H9 (cell line): ENCODE data around the gene FAIM2. TPM values are rescaled to one million over a fixed set of nuclear protein-coding genes. Genes with fewer than 3 reads are reported as not detected.

Experiments
- DNase-seq: peaks from one replicate; pipeline ENCODE4 v3.0.0-alpha.2; 2017
- H2AFZ ChIP-seq: one replicate; pipeline ENCODE4 v1.6.1; 2013; ENCODE audit warnings: mild to moderate bottlenecking, low read length, control low read depth, moderate library complexity
- H2AK5ac ChIP-seq: 2 replicates; pipeline ENCODE4 v1.6.1; 2013; ENCODE audit warnings: low read length, control low read depth, mixed read lengths; ENCODE audit not compliant: insufficient read length
- H2BK120ac ChIP-seq: one replicate; pipeline ENCODE4 v1.6.1; 2013; ENCODE audit warnings: low read depth, mild to moderate bottlenecking, low read length, control low read depth, inconsistent platforms; ENCODE audit not compliant: poor library complexity, severe bottlenecking
- H2BK12ac ChIP-seq: 2 replicates; pipeline ENCODE4 v1.6.1; 2013; ENCODE audit warnings: low read length, control low read depth, mixed read lengths, low read depth; ENCODE audit not compliant: insufficient read length
- H2BK15ac ChIP-seq: 2 replicates; pipeline ENCODE4 v1.6.1; 2013; ENCODE audit warnings: low read depth, low read length, control low read depth
- H2BK20ac ChIP-seq: one replicate; pipeline ENCODE4 v1.6.1; 2013; ENCODE audit warnings: low read depth, mild to moderate bottlenecking, low read length, control low read depth, inconsistent platforms; ENCODE audit not compliant: poor library complexity, severe bottlenecking
- H2BK5ac ChIP-seq: 2 replicates; pipeline ENCODE4 v1.6.1; 2013; ENCODE audit warnings: low read length, control low read depth, mixed read lengths; ENCODE audit not compliant: insufficient read length
- H3K14ac ChIP-seq: 2 replicates; pipeline ENCODE4 v1.6.1; 2013; ENCODE audit warnings: low read length, control low read depth; ENCODE audit not compliant: insufficient read depth
- H3K18ac ChIP-seq: 2 replicates; pipeline ENCODE4 v1.6.1; 2013; ENCODE audit warnings: low read depth, mild to moderate bottlenecking, mixed read lengths, low read length, control low read depth; ENCODE audit not compliant: insufficient read length
- H3K23ac ChIP-seq: 2 replicates; pipeline ENCODE4 v1.6.1; 2013; ENCODE audit warnings: low read length, control low read depth, mixed read lengths, low read depth; ENCODE audit not compliant: insufficient read length
- H3K23me2 ChIP-seq: 2 replicates; pipeline ENCODE4 v1.6.1; 2013; ENCODE audit warnings: low read depth, mild to moderate bottlenecking, mixed read lengths, low read length, control low read depth; ENCODE audit not compliant: insufficient read length, poor library complexity, severe bottlenecking
- H3K27ac ChIP-seq: 2 replicates; pipeline ENCODE4 v1.5.1; 2013; ENCODE audit warnings: low read length, control low read depth, mixed read lengths, low read depth; ENCODE audit not compliant: insufficient read length
- H3K27me3 ChIP-seq: 2 replicates; pipeline ENCODE4 v1.6.1; 2013; ENCODE audit warnings: low read length, control low read depth, inconsistent platforms; ENCODE audit not compliant: insufficient read depth
- H3K4ac ChIP-seq: 2 replicates; pipeline ENCODE4 v1.6.1; 2013; ENCODE audit warnings: low read depth, mild to moderate bottlenecking, control low read depth, inconsistent platforms, low read length, moderate library complexity
- H3K4me1 ChIP-seq: 2 replicates; pipeline ENCODE4 v1.6.1; 2013; ENCODE audit warnings: low read length, control low read depth, inconsistent platforms; ENCODE audit not compliant: insufficient read depth
- H3K4me2 ChIP-seq: 2 replicates; pipeline ENCODE4 v1.6.1; 2013; ENCODE audit warnings: low read length, control low read depth, mixed read lengths; ENCODE audit not compliant: insufficient read length, insufficient read depth
- H3K56ac ChIP-seq: 2 replicates; pipeline ENCODE4 v1.6.1; 2013; ENCODE audit warnings: low read depth, mild to moderate bottlenecking, mixed read lengths, low read length, control low read depth; ENCODE audit not compliant: insufficient read length
- H3K79me1 ChIP-seq: 2 replicates; pipeline ENCODE4 v1.6.1; 2013; ENCODE audit warnings: low read depth, mild to moderate bottlenecking, moderate library complexity, low read length, control low read depth, inconsistent platforms; ENCODE audit not compliant: insufficient read depth, poor library complexity, severe bottlenecking
- H3K79me2 ChIP-seq: 2 replicates; pipeline ENCODE4 v1.6.1; 2013; ENCODE audit warnings: low read length, control low read depth, inconsistent platforms; ENCODE audit not compliant: insufficient read depth
- H3K9ac ChIP-seq: 2 replicates; pipeline ENCODE4 v1.6.1; 2013; ENCODE audit warnings: low read length, control low read depth, mixed read lengths; ENCODE audit not compliant: insufficient read length; ENCODE audit errors: extremely low read depth
- H3K9me3 ChIP-seq: one replicate; pipeline ENCODE4 v1.6.1; 2013; ENCODE audit warnings: low read depth, low read length, inconsistent platforms; ENCODE audit not compliant: control insufficient read depth
- H3T11ph ChIP-seq: one replicate; pipeline ENCODE4 v1.6.1; 2013; ENCODE audit warnings: mild to moderate bottlenecking, low read length, control low read depth, inconsistent platforms
- H4K20me1 ChIP-seq: one replicate; pipeline ENCODE4 v1.6.1; 2013; ENCODE audit not compliant: control insufficient read depth, insufficient read length, insufficient read depth
- H4K5ac ChIP-seq: 2 replicates; pipeline ENCODE4 v1.6.1; 2013; ENCODE audit warnings: low read depth, mild to moderate bottlenecking, mixed read lengths, low read length, control low read depth; ENCODE audit not compliant: insufficient read length
- H4K8ac ChIP-seq: replicated peaks from 2 replicates; pipeline ENCODE4 v1.6.1; 2013; ENCODE audit warnings: low read length, control low read depth, mixed read lengths, low read depth; ENCODE audit not compliant: insufficient read length
- H4K91ac ChIP-seq: 2 replicates; pipeline ENCODE4 v1.6.1; 2013; ENCODE audit warnings: low read depth, mild to moderate bottlenecking, moderate library complexity, mixed read lengths, low read length, control low read depth; ENCODE audit not compliant: insufficient read length
- H3K27ac Mint-ChIP-seq, 3 experiments: 2 replicates in 2 of 3; 3 replicates in 1 of 3; pipeline ENCODE4 v1.8.0; 2020 to 2021; ENCODE audit warnings: mixed read lengths in 3 of 3, mild to moderate bottlenecking in 1 of 3, moderate library complexity in 1 of 3
- H3K27me3 Mint-ChIP-seq: 2 replicates; pipeline ENCODE4 v1.8.0; 2021; ENCODE audit warnings: low read depth, mild to moderate bottlenecking, moderate library complexity, mixed read lengths
- H3K36me3 Mint-ChIP-seq, 3 experiments: 2 replicates in 2 of 3; 3 replicates in 1 of 3; pipeline ENCODE4 v1.8.0; 2020 to 2021; ENCODE audit warnings: low read depth in 3 of 3, mixed read lengths in 3 of 3; ENCODE audit not compliant: insufficient read depth in 1 of 3
- H3K4me1 Mint-ChIP-seq, 2 experiments: 2 replicates each; pipeline ENCODE4 v1.8.0; 2020; ENCODE audit warnings: mixed read lengths in 2 of 2
- H3K4me3 Mint-ChIP-seq, 2 experiments: 2 replicates in 1 of 2; 3 replicates in 1 of 2; pipeline ENCODE4 v1.8.0; 2020 to 2021; ENCODE audit warnings: mild to moderate bottlenecking in 2 of 2, mixed read lengths in 2 of 2, moderate library complexity in 1 of 2
- H3K9me3 Mint-ChIP-seq, 2 experiments: 2 replicates in 1 of 2; 3 replicates in 1 of 2; pipeline ENCODE4 v1.8.0; 2020; ENCODE audit warnings: mild to moderate bottlenecking in 2 of 2, mixed read lengths in 2 of 2, moderate library complexity in 1 of 2
- CTCF ChIP-seq: fragments of 200-600 bp; sonication (generic); conservative IDR thresholded peaks from 3 replicates; pipeline ENCODE4 v1.8.0; 2021; ENCODE audit warnings: antibody characterized with exemption, mild to moderate bottlenecking
- WGBS: extraction: QIAGEN DNeasy Blood & Tissue Kit; methylation state at CpG from one replicate; pipeline ENCODE4 v1.1.7; 2013; ENCODE audit warnings: missing lambda C conversion rate, low lambda C conversion rate, mixed read lengths; ENCODE audit not compliant: insufficient read length; ENCODE audit errors: extremely low coverage; 5-methylcytosine and 5-hydroxymethylcytosine counted together
- total RNA-seq: library from RNA; stranded (reverse); gene quantifications from 2 replicates; pipeline ENCODE4 v1.2.1, GENCODE V29; 2021

FAIM2 gene
- total RNA-seq, 1 experiment from 2014 or later = 0.42 TPM

GRCh38 chr12:49882248-49882850 lies 21.4 kb downstream of the FAIM2 start:
- H3K79me2 ChIP-seq = no peaks in the 10 kb centered on the region
- Mint-ChIP-seq H3K27me3 (peaks cover 12% of the 10 kb centered on the region), H3K4me1 (peaks cover 48 to 53% of the 10 kb centered on the region in 2 experiments), H3K4me3 (peak overlapping the region; percentile 2 to 13; a peak in 1 of 5 replicates), H3K36me3 (peaks cover 0 to 2% (median 0%) of the 10 kb centered on the region in 3 experiments; a peak in 2 of 7 replicates), H3K27ac (peak overlapping the region in 2 of 3 experiments; percentile 25 to 59; a peak in 5 of 7 replicates), H3K9me3 (peaks cover 28 to 30% of the 10 kb centered on the region in 2 experiments)
- H4K20me1 ChIP-seq = no peaks in the 10 kb centered on the region
- no peak for TF ChIP-seq CTCF
- no peak overlapping the region for H3K56ac ChIP-seq
- no peak overlapping the region for H3T11ph ChIP-seq
- no CpG with 5 or more reads among the region's 8 CpGs for WGBS
- H2BK120ac ChIP-seq = no peak overlapping the region
- H3K14ac ChIP-seq = no peak overlapping the region
- no peak overlapping the region for H4K5ac ChIP-seq
- no peak overlapping the region for H2AFZ ChIP-seq
- H3K9me3 ChIP-seq = no peaks in the 10 kb centered on the region
- no peak for DNase-seq
- H3K18ac ChIP-seq = no peak overlapping the region
- no peak overlapping the region for H2BK20ac ChIP-seq
- no peak overlapping the region for H4K91ac ChIP-seq
- H3K79me1 ChIP-seq = no peaks in the 10 kb centered on the region
- no peak overlapping the region for H2BK5ac ChIP-seq
- no peak overlapping the region for H3K9ac ChIP-seq
- H3K27ac ChIP-seq = no peak overlapping the region
- H3K23ac ChIP-seq = no peak overlapping the region
- H4K8ac ChIP-seq = no peak overlapping the region
- no peak overlapping the region for H3K4ac ChIP-seq
- no peak overlapping the region for H2BK15ac ChIP-seq
- H3K4me1 ChIP-seq = peaks cover 6% of the 10 kb centered on the region; the same call in 1 of the 2 replicates
- no peak overlapping the region for H3K4me2 ChIP-seq
- H2BK12ac ChIP-seq = no peak overlapping the region
- H3K27me3 ChIP-seq = no peaks in the 10 kb centered on the region; the same call in 1 of the 2 replicates
- H3K23me2 ChIP-seq = no peaks in the 10 kb centered on the region
- no peak overlapping the region for H2AK5ac ChIP-seq
